ENCODE data around the gene HDAC1.
"Not testable (repeated sequence)": the region's sequence is repeated elsewhere in the genome, so short reads cannot be mapped to it uniquely, and the experiment has no call there.

Gene HDAC1

DNA sequence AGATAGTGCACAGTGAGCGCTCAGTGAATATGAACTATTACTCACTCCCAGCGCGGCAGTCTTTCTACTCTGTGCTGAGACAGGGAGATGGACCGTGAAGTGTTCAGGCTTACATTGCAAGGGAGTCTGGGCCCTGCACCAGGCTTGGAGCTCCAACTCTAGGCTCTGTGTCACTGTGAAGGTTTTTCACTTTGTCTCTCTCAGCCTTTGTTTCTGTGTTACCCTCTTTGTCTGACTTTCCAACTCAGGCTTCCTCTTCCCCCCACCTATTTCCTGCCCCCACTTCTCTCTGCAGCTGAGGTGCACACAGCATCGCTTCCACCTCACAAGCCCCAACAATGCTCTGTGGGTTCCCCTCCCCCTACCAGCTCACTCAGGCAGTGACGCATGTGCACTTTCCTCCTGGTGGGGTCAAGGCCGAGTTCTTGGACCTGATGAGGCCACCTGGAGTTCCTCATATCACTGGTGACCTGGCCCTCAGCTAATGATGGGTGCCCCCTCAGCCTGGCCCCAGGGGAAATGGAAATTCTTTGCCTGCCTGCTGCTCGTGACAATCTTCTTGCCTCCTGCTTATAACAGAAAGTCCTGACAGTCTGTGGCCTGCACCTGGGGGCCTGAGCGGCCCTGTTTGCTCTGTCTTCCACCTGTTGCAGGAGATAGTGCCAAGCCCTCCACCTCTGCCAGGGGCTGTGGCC lies 41.9 kb upstream of the HDAC1 start:
- Mint-ChIP-seq H3K36me3 (ENCODE audit: low read depth) (no peaks in the 10 kb centered on the region), H3K4me1 (peaks cover 63% of the 10 kb centered on the region), H3K27ac (peak overlapping the region; percentile 55), H3K27me3 (ENCODE audit: low read depth, poor library complexity) (peaks cover 20% of the 10 kb centered on the region), H3K4me3 (peak overlapping the region; percentile 43), H3K9me3 (no peaks in the 10 kb centered on the region)
- TF ChIP-seq, protein P1, sequence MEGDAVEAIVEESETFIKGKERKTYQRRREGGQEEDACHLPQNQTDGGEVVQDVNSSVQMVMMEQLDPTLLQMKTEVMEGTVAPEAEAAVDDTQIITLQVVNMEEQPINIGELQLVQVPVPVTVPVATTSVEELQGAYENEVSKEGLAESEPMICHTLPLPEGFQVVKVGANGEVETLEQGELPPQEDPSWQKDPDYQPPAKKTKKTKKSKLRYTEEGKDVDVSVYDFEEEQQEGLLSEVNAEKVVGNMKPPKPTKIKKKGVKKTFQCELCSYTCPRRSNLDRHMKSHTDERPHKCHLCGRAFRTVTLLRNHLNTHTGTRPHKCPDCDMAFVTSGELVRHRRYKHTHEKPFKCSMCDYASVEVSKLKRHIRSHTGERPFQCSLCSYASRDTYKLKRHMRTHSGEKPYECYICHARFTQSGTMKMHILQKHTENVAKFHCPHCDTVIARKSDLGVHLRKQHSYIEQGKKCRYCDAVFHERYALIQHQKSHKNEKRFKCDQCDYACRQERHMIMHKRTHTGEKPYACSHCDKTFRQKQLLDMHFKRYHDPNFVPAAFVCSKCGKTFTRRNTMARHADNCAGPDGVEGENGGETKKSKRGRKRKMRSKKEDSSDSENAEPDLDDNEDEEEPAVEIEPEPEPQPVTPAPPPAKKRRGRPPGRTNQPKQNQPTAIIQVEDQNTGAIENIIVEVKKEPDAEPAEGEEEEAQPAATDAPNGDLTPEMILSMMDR (IDR thresholded peaks at IDR 0.05): no peak
- peak; percentile 22 for DNase-seq

DNA sequence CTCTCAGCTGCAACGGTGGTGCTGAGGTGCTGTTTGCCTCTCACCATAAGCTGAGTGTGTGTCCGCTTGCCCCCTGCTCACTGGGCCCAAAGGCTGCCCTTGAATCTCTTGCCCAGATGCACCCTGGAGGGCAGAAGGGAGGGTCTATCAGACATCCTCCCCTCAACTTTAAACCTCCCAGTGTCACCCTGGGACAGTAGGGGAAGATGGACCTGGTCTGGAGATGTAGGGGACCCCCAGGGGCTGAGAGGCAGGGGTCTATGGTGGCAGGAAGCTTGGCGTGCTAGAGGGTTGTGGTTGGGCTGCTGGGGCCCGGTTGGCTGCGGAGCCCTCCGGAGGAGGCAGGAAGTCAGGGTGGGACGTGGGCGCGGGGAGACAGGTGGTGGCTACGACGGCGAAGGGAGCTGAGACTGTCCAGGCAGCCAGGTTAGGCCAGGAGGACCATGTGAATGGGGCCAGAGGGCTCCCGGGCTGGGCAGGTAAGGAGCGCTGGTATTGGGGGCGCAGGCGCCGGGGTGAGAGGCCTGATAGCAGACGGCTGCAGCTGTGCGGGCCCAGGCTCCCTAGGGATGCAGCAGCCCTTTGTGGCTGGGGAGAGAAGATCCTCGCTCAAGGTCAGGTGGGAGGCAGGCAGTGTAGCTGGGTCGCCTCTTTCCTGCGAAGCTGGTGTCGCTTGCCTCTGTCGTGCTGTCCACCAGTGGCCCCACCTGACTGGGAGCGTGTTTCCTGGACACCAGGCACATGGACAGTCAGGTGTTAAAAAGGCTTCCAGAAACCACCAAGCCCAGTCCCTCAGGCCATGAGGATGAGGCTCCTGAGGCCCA lies 40.8 kb upstream of the HDAC1 start, which contains the start of gene LCK:
Gene LCK, plus strand, starts transcription at position 373 of the 824 bp plus-strand sequence. CDS start 23,065 bp downstream, outside the sequence.
- H3K27ac Mint-ChIP-seq: peak within 1 kb of the TSS; percentile 55
- peak within 1 kb of the TSS; percentile 43 for H3K4me3 Mint-ChIP-seq
- H3K36me3 Mint-ChIP-seq (ENCODE audit: low read depth): no peaks in the 10 kb centered on the region
- peaks cover 17% of the 10 kb centered on the region for H3K27me3 Mint-ChIP-seq (ENCODE audit: low read depth, poor library complexity)
- no peaks in the 10 kb centered on the region for H3K9me3 Mint-ChIP-seq
- TF ChIP-seq, protein P1 (IDR thresholded peaks at IDR 0.05): no peak
- peaks cover 58% of the 10 kb centered on the region for H3K4me1 Mint-ChIP-seq
- DNase-seq: no peak

DNA sequence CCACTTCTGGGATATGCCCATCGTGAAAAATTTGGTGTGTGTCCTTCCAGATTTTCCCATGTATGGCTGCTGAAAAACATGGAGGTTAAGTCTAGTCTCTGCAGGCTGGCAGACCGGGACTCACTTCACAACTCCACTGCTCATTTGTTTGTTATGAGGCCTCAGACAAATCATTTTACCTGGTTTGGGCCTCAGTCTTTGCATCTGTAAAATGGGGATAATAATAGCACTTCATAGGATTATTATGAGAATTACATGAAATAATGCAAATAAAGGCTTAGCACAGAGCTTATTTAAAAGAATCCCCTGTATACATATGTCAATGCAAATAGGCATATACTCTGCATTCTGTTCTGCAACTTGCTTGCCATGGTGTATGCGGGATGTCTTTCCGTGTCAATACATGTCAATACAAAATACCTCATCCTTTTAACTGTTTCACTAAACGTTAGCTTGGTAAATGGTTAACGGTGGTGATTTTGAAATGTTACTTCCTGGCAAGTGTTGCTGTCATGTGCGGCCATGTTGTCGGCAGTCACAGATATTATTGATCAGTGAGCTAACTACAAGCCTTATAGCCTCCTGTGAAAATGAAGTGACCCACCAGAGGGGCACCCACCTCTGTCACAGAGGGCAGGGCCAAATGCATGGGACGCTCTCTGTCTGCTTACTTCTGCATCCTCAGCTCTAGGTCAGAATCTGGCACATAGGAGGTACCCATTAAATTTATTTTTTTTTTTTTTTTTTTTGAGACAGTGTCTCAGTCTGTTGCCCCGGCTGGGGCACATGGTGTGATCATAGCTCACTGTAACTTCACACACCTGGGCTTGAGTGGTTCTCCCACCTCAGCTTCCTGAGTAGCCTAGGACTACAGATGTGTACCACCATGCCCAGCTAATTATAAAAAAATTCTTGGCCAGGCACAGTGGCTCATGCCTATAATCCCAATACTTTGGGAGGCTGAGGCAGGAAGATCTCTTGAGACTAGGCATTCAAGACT lies 36.5 kb upstream of the HDAC1 start:
- Mint-ChIP-seq H3K9me3 (no peaks in the 10 kb centered on the region), H3K27me3 (ENCODE audit: low read depth, poor library complexity) (peaks cover 19% of the 10 kb centered on the region), H3K36me3 (ENCODE audit: low read depth) (no peaks in the 10 kb centered on the region), H3K4me1 (peaks cover 29% of the 10 kb centered on the region), H3K27ac (no peak overlapping the region), H3K4me3 (no peak overlapping the region)
- no peak for DNase-seq
- TF ChIP-seq, protein P1 (IDR thresholded peaks at IDR 0.05): no peak

GRCh38 chr1:32256473-32257226 lies 35.2 kb upstream of the HDAC1 start:
- DNase-seq: no peak
- Mint-ChIP-seq H3K27me3 (ENCODE audit: low read depth, poor library complexity) (peaks cover 20% of the 10 kb centered on the region), H3K9me3 (no peaks in the 10 kb centered on the region), H3K27ac (no peak overlapping the region), H3K4me1 (peaks cover 18% of the 10 kb centered on the region), H3K4me3 (no peak overlapping the region), H3K36me3 (ENCODE audit: low read depth) (no peaks in the 10 kb centered on the region)
- TF ChIP-seq, protein P1 (IDR thresholded peaks at IDR 0.05): no peak

GRCh38 chr1:32257227-32257508 lies 34.7 kb upstream of the HDAC1 start:
- DNase-seq: no peak
- peaks cover 17% of the 10 kb centered on the region for H3K27me3 Mint-ChIP-seq (ENCODE audit: low read depth, poor library complexity)
- no peak overlapping the region for H3K27ac Mint-ChIP-seq
- no peak overlapping the region for H3K4me3 Mint-ChIP-seq
- no peaks in the 10 kb centered on the region for H3K9me3 Mint-ChIP-seq
- TF ChIP-seq, protein P1 (IDR thresholded peaks at IDR 0.05): no peak
- no peaks in the 10 kb centered on the region for H3K36me3 Mint-ChIP-seq (ENCODE audit: low read depth)
- H3K4me1 Mint-ChIP-seq: peaks cover 13% of the 10 kb centered on the region

DNA sequence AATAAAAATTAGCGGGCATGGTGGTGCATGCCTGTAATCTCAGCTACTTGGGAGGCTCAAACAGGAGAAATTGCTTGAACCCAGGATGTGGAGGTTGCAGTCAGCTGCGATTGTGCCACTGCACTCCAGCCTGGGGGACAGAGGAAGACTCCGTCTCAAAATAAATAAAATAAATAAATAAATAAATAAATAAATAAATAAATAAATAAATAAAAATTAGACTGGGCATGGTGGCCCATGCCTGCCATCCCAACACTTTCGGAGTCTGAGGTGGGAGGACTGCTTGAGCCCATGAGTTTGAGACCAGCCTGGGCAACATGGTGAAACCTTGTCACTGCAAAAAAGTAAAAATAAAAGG lies 28.7 kb upstream of the HDAC1 start:
- H3K36me3 Mint-ChIP-seq (ENCODE audit: low read depth); DNase-seq; H3K27ac Mint-ChIP-seq; H3K4me3 Mint-ChIP-seq; H3K9me3 Mint-ChIP-seq; H3K4me1 Mint-ChIP-seq: not testable (repeated sequence)
- H3K27me3 Mint-ChIP-seq (ENCODE audit: low read depth, poor library complexity): peaks cover 18% of the 10 kb centered on the region

Measured in nephron progenitor cell (in vitro differentiated cells).